22Rv1 (cell line): ENCODE results near the gene DAP.

Source experiments
- CTCF ChIP-seq: fragments of 450-650 bp; IDR thresholded peaks from 2 replicates; pipeline ENCODE4 v1.5.1; 2017; ENCODE audit warnings: mild to moderate bottlenecking
- ZFX ChIP-seq: fragments of 450-650 bp; IDR thresholded peaks from 2 replicates; pipeline ENCODE4 v1.6.1; 2017; ENCODE audit warnings: antibody characterized with exemption, borderline replicate concordance

GRCh38 chr5:10704949-10705621 is 55.9 kb downstream of the DAP start:
- no peak for TF ChIP-seq CTCF
- TF ChIP-seq ZFX: no peak
